SU-DHL-6 (cell line): Measurements from ENCODE around the gene ANXA3.

Experiments
- H2AFZ ChIP-seq: fragments of 200-600 bp; sonication (generic); 2 replicates; pipeline ENCODE4 v1.6.1; 2014; ENCODE audit warnings: low read depth, mild to moderate bottlenecking, moderate library complexity, mixed read lengths, antibody characterized with exemption, low read length; ENCODE audit not compliant: severe bottlenecking
- H3F3A ChIP-seq: fragments of 200-600 bp; shearing (Covaris generic); 2 replicates; pipeline ENCODE4 v1.6.0; 2016; ENCODE audit warnings: antibody characterized with exemption, mild to moderate bottlenecking; ENCODE audit not compliant: insufficient read depth
- H3K27ac ChIP-seq: fragments of 200-600 bp; sonication (generic); 2 replicates; pipeline ENCODE4 v1.5.1; 2016; ENCODE audit warnings: low read depth, mild to moderate bottlenecking, low read length, moderate library complexity, mixed read lengths
- H3K27me3 ChIP-seq: fragments of 200-600 bp; sonication (generic), shearing (Covaris generic); 2 replicates; pipeline ENCODE4 v1.6.0; 2014; ENCODE audit warnings: mild to moderate bottlenecking, low read length
- H3K36me3 ChIP-seq: fragments of 200-600 bp; sonication (generic); 2 replicates; pipeline ENCODE4 v1.6.1; 2014; ENCODE audit warnings: mild to moderate bottlenecking, low read length, mixed read lengths
- H3K4me2 ChIP-seq: fragments of 300-600, 200-600 bp; shearing (Covaris generic), sonication (generic); 2 replicates; pipeline ENCODE4 v1.6.0; 2014; ENCODE audit warnings: low read length, low read depth, mild to moderate bottlenecking; ENCODE audit not compliant: poor library complexity, severe bottlenecking
- H3K4me3 ChIP-seq: fragments of 200-600 bp; sonication (generic); 2 replicates; pipeline ENCODE4 v1.5.1; 2014; ENCODE audit warnings: antibody characterized with exemption, low read length, mild to moderate bottlenecking, mixed read lengths; ENCODE audit not compliant: insufficient read depth, poor library complexity, severe bottlenecking
- H3K79me2 ChIP-seq: fragments of 200-600 bp; sonication (generic); 2 replicates; pipeline ENCODE4 v1.6.1; 2014; ENCODE audit warnings: mild to moderate bottlenecking, low read length, moderate library complexity; ENCODE audit not compliant: insufficient read depth
- H3K9ac ChIP-seq: fragments of 200-600 bp; sonication (generic); 2 replicates; pipeline ENCODE4 v1.7.0; 2014; ENCODE audit warnings: mild to moderate bottlenecking, low read length
- H3K9me2 ChIP-seq: fragments of 200-600 bp; sonication (generic); replicated peaks from 2 replicates; pipeline ENCODE4 v1.6.1; 2014; ENCODE audit warnings: low read length; ENCODE audit not compliant: insufficient read depth
- H3K9me3 ChIP-seq: fragments of 200-600 bp; sonication (generic); 2 replicates; pipeline ENCODE4 v1.6.1; 2014; ENCODE audit warnings: low read length, mixed read lengths; ENCODE audit not compliant: insufficient read depth
- H4K20me1 ChIP-seq: fragments of 200-600 bp; sonication (generic); 2 replicates; pipeline ENCODE4 v1.6.1; 2014; ENCODE audit warnings: low read depth, mild to moderate bottlenecking, antibody characterized with exemption, low read length, moderate library complexity, mixed read lengths
- EZH2phosphoT487 ChIP-seq: fragments of 200-600 bp; sonication (generic), shearing (Covaris generic); conservative IDR thresholded peaks from 2 replicates; pipeline ENCODE4 v1.6.1; 2018; ENCODE audit warnings: mild to moderate bottlenecking, antibody characterized with exemption, low read length, moderate library complexity, mixed read lengths
- TF ChIP-seq, protein P1 (sequence below): fragments of 200-600 bp; sonication (generic); IDR thresholded peaks from one replicate; pipeline ENCODE4 v1.5.1; 2017; ENCODE audit warnings: antibody characterized with exemption, mild to moderate bottlenecking, low read length, moderate library complexity; ENCODE audit not compliant: insufficient read depth, poor library complexity, severe bottlenecking

The ANXA3 gene

GRCh38 chr4:78606530-78607095, 55.0 kb downstream of the ANXA3 start:
- no peak overlapping the region for H3K4me3 ChIP-seq
- TF ChIP-seq, protein P1, sequence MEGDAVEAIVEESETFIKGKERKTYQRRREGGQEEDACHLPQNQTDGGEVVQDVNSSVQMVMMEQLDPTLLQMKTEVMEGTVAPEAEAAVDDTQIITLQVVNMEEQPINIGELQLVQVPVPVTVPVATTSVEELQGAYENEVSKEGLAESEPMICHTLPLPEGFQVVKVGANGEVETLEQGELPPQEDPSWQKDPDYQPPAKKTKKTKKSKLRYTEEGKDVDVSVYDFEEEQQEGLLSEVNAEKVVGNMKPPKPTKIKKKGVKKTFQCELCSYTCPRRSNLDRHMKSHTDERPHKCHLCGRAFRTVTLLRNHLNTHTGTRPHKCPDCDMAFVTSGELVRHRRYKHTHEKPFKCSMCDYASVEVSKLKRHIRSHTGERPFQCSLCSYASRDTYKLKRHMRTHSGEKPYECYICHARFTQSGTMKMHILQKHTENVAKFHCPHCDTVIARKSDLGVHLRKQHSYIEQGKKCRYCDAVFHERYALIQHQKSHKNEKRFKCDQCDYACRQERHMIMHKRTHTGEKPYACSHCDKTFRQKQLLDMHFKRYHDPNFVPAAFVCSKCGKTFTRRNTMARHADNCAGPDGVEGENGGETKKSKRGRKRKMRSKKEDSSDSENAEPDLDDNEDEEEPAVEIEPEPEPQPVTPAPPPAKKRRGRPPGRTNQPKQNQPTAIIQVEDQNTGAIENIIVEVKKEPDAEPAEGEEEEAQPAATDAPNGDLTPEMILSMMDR: no peak
- TF ChIP-seq EZH2phosphoT487: no peak
- no peaks in the 10 kb centered on the region for H3K79me2 ChIP-seq
- no peaks in the 10 kb centered on the region for H3K27me3 ChIP-seq
- H3F3A ChIP-seq: no peaks in the 10 kb centered on the region
- H4K20me1 ChIP-seq: no peaks in the 10 kb centered on the region
- H3K9me2 ChIP-seq: no peaks in the 10 kb centered on the region
- H3K9ac ChIP-seq: no peak overlapping the region
- no peaks in the 10 kb centered on the region for H3K9me3 ChIP-seq
- H3K36me3 ChIP-seq: no peaks in the 10 kb centered on the region
- no peak overlapping the region for H3K27ac ChIP-seq
- no peak overlapping the region for H3K4me2 ChIP-seq
- no peak overlapping the region for H2AFZ ChIP-seq

- no peak overlapping the region for H2AFZ ChIP-seq
- H3K79me2 ChIP-seq: no peaks in the 10 kb centered on the region
- H4K20me1 ChIP-seq: no peaks in the 10 kb centered on the region
- H3K9me2 ChIP-seq: no peaks in the 10 kb centered on the region
- TF ChIP-seq, protein P1: no peak
- no peak for TF ChIP-seq EZH2phosphoT487
- no peak overlapping the region for H3K9ac ChIP-seq
- no peak overlapping the region for H3K4me2 ChIP-seq
- H3K9me3 ChIP-seq: no peaks in the 10 kb centered on the region
- no peaks in the 10 kb centered on the region for H3K27me3 ChIP-seq
- no peaks in the 10 kb centered on the region for H3F3A ChIP-seq
- H3K4me3 ChIP-seq: no peak overlapping the region
- H3K36me3 ChIP-seq: no peaks in the 10 kb centered on the region
- H3K27ac ChIP-seq: no peak overlapping the region
Measured at GRCh38 chr4:78608684-78609083, 57.1 kb downstream of the ANXA3 start.

GRCh38 chr4:78609580-78609979, 58.0 kb downstream of the ANXA3 start:
- Histone ChIP-seq H3K9me2 (no peaks in the 10 kb centered on the region), H3K27me3 (no peaks in the 10 kb centered on the region), H3K36me3 (no peaks in the 10 kb centered on the region), H3K27ac (no peak overlapping the region), H3F3A (no peaks in the 10 kb centered on the region), H3K4me2 (no peak overlapping the region), H3K4me3 (no peak overlapping the region), H4K20me1 (no peaks in the 10 kb centered on the region), H3K9ac (no peak overlapping the region), H3K9me3 (no peaks in the 10 kb centered on the region), H2AFZ (no peak overlapping the region), H3K79me2 (no peaks in the 10 kb centered on the region)
- TF ChIP-seq EZH2phosphoT487: no peak
- TF ChIP-seq, protein P1: no peak
